ENCODE data around the gene CDRT4.

CDRT4 gene

GRCh38 chr17:15492791-15493692 lies 25.6 kb upstream of the CDRT4 start:
- no peak for DNase-seq (ENCODE audit: low read depth in 1 of 2, low spot score in 1 of 2)

GRCh38 chr17:15492186-15492585 lies 24.8 kb upstream of the CDRT4 start:
- no peak for DNase-seq (ENCODE audit: low read depth in 1 of 2, low spot score in 1 of 2)

GRCh38 chr17:15490634-15491261 lies 23.3 kb upstream of the CDRT4 start:
- no peak for DNase-seq (ENCODE audit: low read depth in 1 of 2, low spot score in 1 of 2)

DNA sequence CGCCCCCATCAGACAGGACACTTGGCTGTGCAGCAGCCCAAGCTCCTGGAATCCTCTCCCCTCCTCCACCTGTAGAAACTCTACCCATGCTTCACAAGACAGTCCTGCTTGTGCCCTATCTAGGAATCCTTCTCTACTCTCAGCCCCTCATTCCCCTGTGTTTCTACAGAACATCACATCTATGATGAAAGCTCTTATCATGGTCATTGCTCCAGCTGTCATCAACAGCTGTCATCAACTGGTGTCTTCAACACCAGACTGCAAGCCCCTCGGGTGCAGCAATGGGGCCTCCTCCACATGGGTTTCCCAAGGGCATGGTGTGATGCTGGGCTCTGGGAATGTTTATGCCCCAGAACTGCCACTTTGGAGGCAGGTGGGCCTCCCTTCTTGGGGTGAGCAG lies 21.1 kb upstream of the CDRT4 start:
- DNase-seq (ENCODE audit: low read depth in 1 of 2, low spot score in 1 of 2): no peak

GRCh38 chr17:15485045-15485444 lies 17.6 kb upstream of the CDRT4 start:
- no peak for DNase-seq (ENCODE audit: low read depth in 1 of 2, low spot score in 1 of 2)

- DNase-seq (ENCODE audit: low read depth in 1 of 2, low spot score in 1 of 2): no peak
Measured at GRCh38 chr17:15483431-15483830, 16.0 kb upstream of the CDRT4 start.

GRCh38 chr17:15482476-15482875 lies 15.1 kb upstream of the CDRT4 start:
- DNase-seq (ENCODE audit: low read depth in 1 of 2, low spot score in 1 of 2): no peak

GRCh38 chr17:15481481-15481880 lies 14.1 kb upstream of the CDRT4 start:
- DNase-seq (ENCODE audit: low read depth in 1 of 2, low spot score in 1 of 2): no peak

DNA sequence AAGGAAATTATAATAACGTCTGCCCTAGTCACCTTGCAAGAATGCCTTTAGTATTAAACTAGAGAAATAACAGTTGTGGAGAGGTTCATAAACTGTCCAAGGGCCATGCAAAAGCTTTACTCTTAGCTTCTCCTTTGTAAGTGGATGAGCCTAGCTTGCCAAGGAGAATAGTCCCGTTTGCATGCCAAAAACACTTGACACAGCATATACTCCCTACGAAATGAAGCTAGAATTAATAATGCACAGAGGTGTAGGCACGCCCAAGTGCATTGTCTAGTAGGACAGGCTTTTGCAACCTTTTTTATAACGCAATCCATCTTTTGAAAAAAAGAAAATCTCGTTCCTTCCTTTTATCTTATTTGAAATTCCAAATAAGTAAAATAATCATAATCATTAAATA lies 12.8 kb upstream of the CDRT4 start:
- DNase-seq (ENCODE audit: low read depth in 1 of 2, low spot score in 1 of 2): no peak

DNA sequence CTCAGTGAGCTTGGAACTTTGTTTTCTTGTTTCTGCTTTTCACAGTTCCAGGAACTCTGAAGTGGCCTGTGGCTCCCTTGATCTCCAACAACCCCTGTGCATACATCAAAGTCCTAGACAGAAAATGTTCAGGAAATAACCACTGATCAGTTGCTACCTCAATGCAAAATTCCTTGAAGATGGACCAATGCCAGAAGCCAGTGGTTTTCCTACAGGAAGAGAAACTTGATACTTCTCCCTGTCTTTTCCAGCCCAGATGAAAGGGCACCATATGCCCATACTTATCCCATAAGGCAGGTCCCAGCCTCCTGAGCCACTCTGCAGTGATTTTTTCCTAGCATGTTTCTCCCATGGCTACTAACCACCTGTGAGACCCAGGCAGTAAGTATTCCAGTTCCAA lies 12.3 kb upstream of the CDRT4 start:
- no peak for DNase-seq (ENCODE audit: low read depth in 1 of 2, low spot score in 1 of 2)

GRCh38 chr17:15478845-15479244 lies 11.4 kb upstream of the CDRT4 start:
- no peak for DNase-seq (ENCODE audit: low read depth in 1 of 2, low spot score in 1 of 2)

DNA sequence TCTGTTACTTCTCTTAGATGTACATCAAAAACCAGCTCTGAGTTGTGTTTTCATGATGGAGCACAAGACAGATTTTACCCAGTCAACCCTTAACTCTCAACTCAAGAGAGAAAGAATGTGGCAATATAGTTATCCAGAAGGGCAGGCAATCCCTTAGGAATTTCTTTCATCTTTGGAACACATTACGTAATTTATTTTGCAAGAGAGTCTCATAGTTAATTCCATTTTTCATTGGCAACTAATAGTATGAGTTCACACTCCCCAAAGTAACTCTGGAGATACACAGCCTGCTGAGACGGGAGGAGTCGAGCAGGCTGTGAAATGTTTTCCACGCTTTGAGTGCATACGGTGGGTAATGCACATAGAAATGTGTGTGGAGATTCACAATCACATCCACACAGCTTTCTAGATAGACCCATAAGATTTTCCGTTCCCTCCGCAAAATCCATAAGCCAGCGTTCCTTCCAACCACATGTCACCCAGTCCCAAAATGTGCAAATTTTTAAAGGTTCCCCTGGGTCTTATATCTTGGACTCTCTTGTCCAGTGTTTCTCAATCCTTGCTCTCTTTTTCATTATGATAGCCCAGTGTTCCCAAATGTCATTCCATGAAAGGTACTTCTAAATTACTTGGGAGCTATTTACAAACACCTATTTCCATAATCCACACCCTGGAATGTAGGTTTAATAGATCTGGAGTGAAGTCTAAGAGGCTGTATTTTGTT lies 8.4 kb upstream of the CDRT4 start:
- DNase-seq (ENCODE audit: low read depth in 1 of 2, low spot score in 1 of 2): no peak

GRCh38 chr17:15472891-15473290 lies 5.5 kb upstream of the CDRT4 start:
- DNase-seq (ENCODE audit: low read depth in 1 of 2, low spot score in 1 of 2): no peak

GRCh38 chr17:15470536-15470935 lies 3.1 kb upstream of the CDRT4 start:
- DNase-seq (ENCODE audit: low read depth in 1 of 2, low spot score in 1 of 2): no peak

DNA sequence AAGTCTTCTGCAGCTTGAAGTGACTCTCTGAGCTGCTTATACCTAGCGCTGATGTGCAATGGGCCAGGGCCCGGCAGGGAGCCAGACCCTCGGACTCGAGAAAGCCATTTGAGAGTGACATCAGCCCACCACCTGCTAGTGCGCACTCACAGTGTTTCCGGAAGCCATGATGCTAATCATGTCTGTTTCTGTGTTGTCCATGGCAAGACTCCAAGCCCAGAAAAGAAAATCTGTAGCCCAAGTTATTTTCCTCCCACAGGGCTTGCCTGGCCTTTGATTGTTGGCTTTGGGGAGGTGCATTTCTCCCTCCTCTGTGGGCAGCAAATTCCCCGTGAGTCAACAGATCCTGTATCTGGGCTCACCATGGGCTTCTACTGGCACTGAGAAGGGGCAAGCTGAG lies 1.8 kb upstream of the CDRT4 start:
- DNase-seq (ENCODE audit: low read depth in 1 of 2, low spot score in 1 of 2): no peak

DNA sequence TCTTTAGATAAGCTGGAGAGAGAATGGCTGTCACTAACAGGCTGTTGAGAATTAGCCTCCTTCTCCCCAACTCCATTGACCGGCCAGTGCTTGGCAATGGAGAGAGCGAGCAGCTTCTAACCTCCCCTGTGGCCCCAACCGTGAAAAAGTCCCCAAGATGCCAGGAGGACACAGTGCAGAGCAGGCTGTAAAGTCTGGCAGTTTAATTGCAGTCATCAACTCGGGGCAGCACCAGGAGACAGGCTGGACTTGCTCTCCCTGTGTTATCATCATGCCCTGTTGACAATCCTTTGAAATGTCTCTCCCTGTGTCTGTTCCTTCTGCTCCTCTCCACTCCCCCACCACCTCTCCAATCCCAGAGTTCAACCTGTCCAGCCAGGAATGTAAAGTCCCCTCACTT lies 705 bp upstream of the CDRT4 start:
- DNase-seq (ENCODE audit: low read depth in 1 of 2, low spot score in 1 of 2): no peak

DNA sequence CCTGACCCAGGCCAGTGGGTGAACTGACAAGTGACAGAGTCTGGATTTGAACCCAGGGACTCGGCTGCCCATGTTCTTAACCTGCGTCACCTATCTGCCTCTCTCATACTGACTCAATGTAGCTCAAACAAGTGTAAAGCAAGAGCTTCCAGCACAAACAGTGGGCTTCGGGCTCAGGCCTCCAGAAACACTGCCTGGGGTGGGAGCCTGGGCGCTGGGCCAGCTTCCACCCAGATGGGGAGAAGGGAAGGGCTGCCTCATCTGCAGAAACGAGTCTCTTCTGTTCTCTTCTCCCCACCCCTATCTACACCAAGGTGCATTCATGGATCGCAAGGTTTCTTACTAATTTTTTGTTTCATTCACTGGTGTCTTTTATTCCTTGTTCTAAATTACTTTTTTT lies 1.3 kb downstream of the CDRT4 start:
- no peak for DNase-seq (ENCODE audit: low read depth in 1 of 2, low spot score in 1 of 2)

- no peak for DNase-seq (ENCODE audit: low read depth in 1 of 2, low spot score in 1 of 2)
Measured at GRCh38 chr17:15465045-15465701, 2.2 kb downstream of the CDRT4 start.

DNA sequence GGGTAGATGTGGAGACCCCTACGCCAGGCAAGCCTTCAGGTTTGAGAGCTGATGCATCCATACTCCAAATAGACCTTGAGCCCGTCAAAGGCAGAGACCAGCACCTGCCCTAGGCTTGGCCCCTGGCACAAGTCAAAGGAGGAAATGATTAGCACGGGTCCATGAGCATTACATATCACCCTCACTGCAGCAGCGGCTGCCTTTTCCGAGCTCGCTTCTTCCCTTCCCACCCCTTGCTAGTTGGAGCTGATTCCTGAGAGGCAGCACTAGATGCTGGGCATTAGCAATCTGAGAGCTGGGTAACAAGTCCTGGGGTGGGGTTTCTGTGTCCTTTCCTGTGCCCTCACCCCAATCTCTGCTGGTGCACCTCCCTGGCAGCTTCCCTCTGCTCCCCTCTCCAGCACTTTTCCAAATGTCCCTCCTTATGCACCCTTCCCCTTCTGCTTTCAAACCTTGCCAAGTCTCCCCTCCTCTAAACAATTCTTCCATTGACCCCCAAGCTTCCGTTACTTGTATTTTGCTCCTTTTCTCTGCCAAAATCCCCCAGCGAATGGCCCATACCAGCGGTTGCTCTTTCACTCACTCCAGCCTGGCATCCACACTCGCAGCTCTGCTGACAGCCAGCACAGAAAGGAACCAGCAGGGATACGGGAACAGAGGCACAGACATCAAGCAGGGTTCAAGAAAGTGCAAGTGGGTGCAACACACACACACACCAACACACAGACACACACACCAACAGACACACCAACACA lies 3.0 kb downstream of the CDRT4 start:
- no peak for DNase-seq (ENCODE audit: low read depth in 1 of 2, low spot score in 1 of 2)

GRCh38 chr17:15462976-15463772 lies 4.2 kb downstream of the CDRT4 start:
- DNase-seq (ENCODE audit: low read depth in 1 of 2, low spot score in 1 of 2): no peak

All from activated T-helper 1 cell treated with anti-CD3 and anti-CD28 coated beads, Interleukin-2, amount 50 U/mL, for 16 hours (primary cell).